Measurements from ENCODE around the gene FBLN1. TPM values are rescaled to one million over a fixed set of nuclear protein-coding genes. Genes with fewer than 3 reads are reported as not detected.

Gene FBLN1
- polyA plus RNA-seq, 1 experiment, result 241 TPM

DNA sequence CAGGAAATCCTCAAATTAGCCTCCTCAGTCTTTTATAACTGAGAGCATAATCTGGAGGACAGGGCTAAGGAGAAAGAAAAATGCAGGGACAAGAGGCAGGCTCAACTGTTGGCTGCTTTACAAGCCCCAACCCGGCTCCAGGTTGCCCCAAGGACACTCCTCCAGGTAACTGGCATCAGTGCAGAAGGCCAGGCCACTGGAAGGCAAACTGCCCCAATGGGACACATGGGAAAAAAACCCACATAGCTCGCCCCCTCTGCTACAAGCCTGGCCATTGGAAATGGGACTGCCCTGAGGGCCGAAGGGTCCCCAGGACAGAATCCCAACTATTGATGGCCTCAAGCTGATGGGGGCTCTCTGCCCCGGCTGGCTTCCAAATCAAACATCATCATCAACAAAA, 17.9 kb upstream of the FBLN1 start:
- Histone ChIP-seq H3K27me3 (ENCODE audit: control insufficient read depth, insufficient read depth, low read length) (no peaks in the 10 kb centered on the region), H3K27ac (ENCODE audit: low read depth, low read length) (no peak overlapping the region), H3K9me3 (ENCODE audit: control insufficient read depth, insufficient read depth, low read length) (peaks cover 2% of the 10 kb centered on the region), H3K4me3 (ENCODE audit: low read depth, low read length) (no peak overlapping the region)
- POLR2A ChIA-PET, result no interaction called here
- no peak for DNase-seq (ENCODE audit: low read depth, low spot score)
- TF ChIP-seq, protein P1, sequence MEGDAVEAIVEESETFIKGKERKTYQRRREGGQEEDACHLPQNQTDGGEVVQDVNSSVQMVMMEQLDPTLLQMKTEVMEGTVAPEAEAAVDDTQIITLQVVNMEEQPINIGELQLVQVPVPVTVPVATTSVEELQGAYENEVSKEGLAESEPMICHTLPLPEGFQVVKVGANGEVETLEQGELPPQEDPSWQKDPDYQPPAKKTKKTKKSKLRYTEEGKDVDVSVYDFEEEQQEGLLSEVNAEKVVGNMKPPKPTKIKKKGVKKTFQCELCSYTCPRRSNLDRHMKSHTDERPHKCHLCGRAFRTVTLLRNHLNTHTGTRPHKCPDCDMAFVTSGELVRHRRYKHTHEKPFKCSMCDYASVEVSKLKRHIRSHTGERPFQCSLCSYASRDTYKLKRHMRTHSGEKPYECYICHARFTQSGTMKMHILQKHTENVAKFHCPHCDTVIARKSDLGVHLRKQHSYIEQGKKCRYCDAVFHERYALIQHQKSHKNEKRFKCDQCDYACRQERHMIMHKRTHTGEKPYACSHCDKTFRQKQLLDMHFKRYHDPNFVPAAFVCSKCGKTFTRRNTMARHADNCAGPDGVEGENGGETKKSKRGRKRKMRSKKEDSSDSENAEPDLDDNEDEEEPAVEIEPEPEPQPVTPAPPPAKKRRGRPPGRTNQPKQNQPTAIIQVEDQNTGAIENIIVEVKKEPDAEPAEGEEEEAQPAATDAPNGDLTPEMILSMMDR (IDR thresholded peaks at IDR 0.05; ENCODE audit: low read depth, low read length), result no peak
- CTCF ChIA-PET, result no interaction called here

DNA sequence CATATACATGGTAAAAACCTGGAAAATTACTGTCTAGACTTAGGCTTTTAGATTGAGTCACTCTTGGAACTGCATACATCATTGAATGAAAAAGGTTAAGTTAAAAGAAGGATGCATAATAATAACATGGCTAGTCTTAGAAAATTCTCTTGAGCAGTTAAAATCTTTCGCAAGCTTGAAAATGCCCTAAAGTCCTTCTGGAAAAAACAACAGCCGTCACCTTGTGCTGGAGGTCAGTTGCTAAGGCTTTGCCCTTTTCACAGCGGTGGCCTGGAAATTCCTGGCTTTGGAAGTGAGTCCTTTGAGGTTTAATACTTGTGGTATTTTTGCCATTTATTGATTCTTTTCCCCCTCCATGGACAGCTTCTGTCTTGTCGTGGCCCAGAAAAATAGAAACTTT, 17.4 kb upstream of the FBLN1 start:
- Histone ChIP-seq H3K27me3 (ENCODE audit: control insufficient read depth, insufficient read depth, low read length) (no peaks in the 10 kb centered on the region), H3K9me3 (ENCODE audit: control insufficient read depth, insufficient read depth, low read length) (peaks cover 2% of the 10 kb centered on the region), H3K27ac (ENCODE audit: low read depth, low read length) (no peak overlapping the region), H3K4me3 (ENCODE audit: low read depth, low read length) (no peak overlapping the region)
- ChIA-PET CTCF (no interaction called here), POLR2A (interaction anchor here (0.7 kb wide), 1 partner anchor 128 kb away, joined by 3 read pairs; no protein-coding TSS in a partner anchor)
- no peak for DNase-seq (ENCODE audit: low read depth, low spot score)
- TF ChIP-seq, protein P1 (IDR thresholded peaks at IDR 0.05; ENCODE audit: low read depth, low read length), result no peak

DNA sequence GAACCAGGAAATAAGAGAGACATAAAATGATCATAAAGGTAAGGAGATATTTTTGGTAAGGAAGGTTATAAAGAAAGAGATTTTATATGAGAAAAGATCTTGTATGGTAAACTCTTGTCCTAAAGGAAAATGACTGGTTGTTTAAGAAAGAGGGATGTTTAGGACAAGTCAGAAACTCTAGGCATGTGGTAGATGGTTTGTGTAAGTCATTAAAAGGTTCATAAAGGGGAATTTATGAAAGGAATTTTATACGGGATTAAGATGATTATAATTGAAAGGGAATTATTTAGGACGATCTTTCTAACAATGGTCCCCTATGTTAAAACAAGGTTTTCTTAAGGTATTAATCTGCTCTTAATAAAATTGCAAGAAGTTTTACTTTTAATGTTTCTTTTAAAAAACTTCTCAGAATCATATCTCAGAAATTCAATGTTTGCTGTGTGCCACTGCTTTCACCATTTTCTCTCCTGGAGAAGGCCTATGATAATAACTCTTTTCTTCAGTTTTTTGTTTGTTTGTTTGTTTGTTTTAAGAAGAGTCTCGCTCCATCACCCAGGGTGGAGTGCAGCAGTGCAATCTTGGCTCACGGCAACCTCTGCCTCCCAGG, 13.8 kb upstream of the FBLN1 start:
- Histone ChIP-seq H3K9me3 (ENCODE audit: control insufficient read depth, insufficient read depth, low read length) (peaks cover 5% of the 10 kb centered on the region), H3K4me3 (ENCODE audit: low read depth, low read length) (no peak overlapping the region), H3K27ac (ENCODE audit: low read depth, low read length) (no peak overlapping the region), H3K27me3 (ENCODE audit: control insufficient read depth, insufficient read depth, low read length) (no peaks in the 10 kb centered on the region)
- POLR2A ChIA-PET, result interaction anchor here (0.6 kb wide), 1 partner anchor 12 kb away, joined by 3 read pairs; no protein-coding TSS in a partner anchor
- CTCF ChIA-PET, result no interaction called here
- no peak for DNase-seq (ENCODE audit: low read depth, low spot score)
- TF ChIP-seq, protein P1 (IDR thresholded peaks at IDR 0.05; ENCODE audit: low read depth, low read length), result no peak

DNA sequence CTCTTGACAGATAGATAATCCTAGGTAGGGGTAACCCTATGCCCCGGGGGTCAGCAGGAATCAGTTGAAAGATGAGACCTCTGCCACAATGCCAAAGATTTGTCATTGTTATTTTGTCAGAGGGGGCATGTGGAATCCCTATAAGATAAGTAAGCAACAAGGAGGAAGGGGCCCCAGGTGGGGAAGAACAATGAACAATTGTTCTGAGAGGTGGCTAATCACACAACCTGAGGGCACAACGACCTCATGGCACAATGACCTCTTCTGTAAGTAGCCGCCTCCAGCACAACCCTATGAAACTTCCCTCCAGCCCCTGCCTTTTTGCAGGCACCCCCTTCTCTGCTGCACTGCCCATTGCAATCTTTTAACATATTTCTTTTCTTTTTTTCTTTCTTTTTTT, 11.8 kb upstream of the FBLN1 start:
- ChIA-PET CTCF (interaction anchor here (0.5 kb wide), 1 partner anchor 9 kb away, joined by 7 read pairs; no protein-coding TSS in a partner anchor), POLR2A (no interaction called here)
- no peak for DNase-seq (ENCODE audit: low read depth, low spot score)
- H3K27me3 ChIP-seq (ENCODE audit: control insufficient read depth, insufficient read depth, low read length), result no peaks in the 10 kb centered on the region
- H3K9me3 ChIP-seq (ENCODE audit: control insufficient read depth, insufficient read depth, low read length), result peaks cover 12% of the 10 kb centered on the region
- TF ChIP-seq, protein P1 (IDR thresholded peaks at IDR 0.05; ENCODE audit: low read depth, low read length), result no peak
- no peak overlapping the region for H3K4me3 ChIP-seq (ENCODE audit: low read depth, low read length)
- no peak overlapping the region for H3K27ac ChIP-seq (ENCODE audit: low read depth, low read length)

DNA sequence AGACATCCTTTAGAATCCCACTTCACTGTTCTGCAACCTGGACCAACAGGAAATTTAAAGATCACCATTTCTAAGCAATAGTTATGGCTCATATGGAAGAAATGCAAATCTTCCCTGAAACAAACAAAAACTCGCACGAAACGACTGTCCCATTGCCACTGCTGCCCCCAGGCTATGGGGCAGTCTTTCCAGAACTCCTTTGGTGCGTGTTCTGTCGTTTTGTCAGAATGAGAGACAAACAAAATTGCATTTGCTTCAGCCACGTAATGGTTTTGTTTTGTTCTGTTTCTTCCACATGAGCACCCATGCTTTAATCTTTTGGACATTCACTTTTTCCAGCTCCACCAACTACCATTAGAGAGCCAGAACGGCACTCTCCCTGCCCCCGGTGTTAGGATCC, 10.8 kb upstream of the FBLN1 start:
- Histone ChIP-seq H3K27ac (ENCODE audit: low read depth, low read length) (no peak overlapping the region), H3K4me3 (ENCODE audit: low read depth, low read length) (no peak overlapping the region), H3K27me3 (ENCODE audit: control insufficient read depth, insufficient read depth, low read length) (no peaks in the 10 kb centered on the region), H3K9me3 (ENCODE audit: control insufficient read depth, insufficient read depth, low read length) (peaks cover 12% of the 10 kb centered on the region)
- CTCF ChIA-PET, result no interaction called here
- no peak for DNase-seq (ENCODE audit: low read depth, low spot score)
- POLR2A ChIA-PET, result no interaction called here
- TF ChIP-seq, protein P1 (IDR thresholded peaks at IDR 0.05; ENCODE audit: low read depth, low read length), result no peak

Measured in AG04450 (cell line).